Activated T-cell treated with anti-CD3 and anti-CD28 coated beads for 4 hours (primary cell): ENCODE measurements around the gene ZNF674.
"Not testable (repeated sequence)": the region's sequence is repeated elsewhere in the genome, so short reads cannot be mapped to it uniquely, and the experiment has no call there.

Experiments used
- DNase-seq: peaks from one replicate; pipeline ENCODE4 v3.0.0-alpha.2; 2020

Gene ZNF674

DNA sequence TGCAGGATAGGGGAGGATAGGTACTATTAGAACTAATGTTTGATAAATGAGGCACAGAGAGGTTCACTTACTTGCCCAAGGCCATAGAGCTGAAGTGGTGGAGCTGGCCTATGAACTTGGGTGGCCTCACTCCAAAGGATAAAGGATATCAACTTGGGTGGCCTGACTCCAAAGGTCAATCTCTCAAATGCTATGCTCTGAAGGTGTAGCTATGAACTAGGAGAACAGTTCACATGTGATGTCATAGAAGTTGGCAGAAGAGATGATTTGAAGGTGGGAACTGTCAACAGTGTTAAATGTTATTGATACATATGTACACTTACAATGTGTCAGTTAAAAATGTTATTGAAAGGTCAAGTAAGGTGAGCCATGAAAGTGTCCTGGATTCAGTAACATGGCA, 22.2 kb upstream of the ZNF674 start:
- no peak for DNase-seq

DNA sequence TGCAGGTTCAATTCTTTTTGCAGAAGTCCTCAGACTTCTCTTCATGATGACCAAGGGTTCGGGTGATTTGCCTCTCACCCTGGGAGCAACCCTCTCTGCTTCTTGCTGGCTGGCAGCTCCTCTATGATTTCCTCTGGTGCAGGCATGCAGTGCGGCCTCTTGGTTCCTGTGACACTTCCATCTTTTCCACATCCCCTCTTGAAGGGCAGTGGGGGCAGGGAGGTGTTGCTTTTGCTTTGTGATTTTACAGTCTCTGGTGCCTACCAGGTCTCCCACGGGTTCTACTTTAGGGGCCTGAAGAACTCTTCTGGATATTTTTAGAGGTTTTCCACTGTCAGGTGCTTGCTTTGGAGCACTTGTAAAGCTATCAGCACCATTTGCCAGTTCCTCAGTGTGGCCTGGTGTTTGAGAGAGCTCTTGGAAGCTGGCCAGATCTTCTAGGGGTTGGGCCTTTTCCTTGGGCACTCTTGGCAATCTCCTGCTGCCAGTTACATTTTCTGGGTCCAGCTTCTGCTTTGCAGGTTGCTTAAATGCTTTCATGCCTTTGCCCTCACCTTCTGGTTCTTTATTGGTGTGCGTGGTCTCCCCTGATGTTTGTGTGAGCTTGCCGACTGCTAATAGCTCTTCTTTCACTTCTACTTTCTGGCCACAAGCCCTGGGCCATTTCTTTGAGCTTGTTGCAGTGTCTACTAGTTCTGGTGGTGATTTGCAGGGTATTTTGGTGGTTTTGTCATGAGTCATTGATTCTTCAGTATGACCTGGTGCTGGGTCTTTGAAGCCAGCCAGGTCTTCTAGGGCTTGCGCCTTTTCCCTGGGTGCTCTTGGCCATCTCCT, 16.8 kb upstream of the ZNF674 start:
- DNase-seq, result no peak

DNA sequence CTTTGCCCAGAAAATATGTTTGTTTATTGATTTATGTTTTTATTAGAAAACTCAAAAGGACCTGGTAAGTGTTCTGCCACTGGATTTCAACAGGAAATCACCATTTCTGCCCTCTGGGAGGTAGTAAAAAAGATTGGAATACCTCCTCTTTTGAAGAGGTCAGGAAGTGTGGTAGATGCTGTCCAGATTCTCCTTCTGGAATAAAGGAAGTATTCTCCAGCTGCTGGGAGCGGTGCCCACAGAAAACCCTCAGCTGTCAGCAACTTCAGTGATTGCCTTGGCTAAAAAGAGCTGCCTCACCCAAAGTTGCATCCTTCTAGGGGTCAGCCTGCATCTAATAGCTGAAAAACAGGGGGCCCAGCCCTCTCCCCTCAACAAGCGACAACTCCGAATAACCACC, 13.8 kb upstream of the ZNF674 start:
- DNase-seq, result no peak

DNA sequence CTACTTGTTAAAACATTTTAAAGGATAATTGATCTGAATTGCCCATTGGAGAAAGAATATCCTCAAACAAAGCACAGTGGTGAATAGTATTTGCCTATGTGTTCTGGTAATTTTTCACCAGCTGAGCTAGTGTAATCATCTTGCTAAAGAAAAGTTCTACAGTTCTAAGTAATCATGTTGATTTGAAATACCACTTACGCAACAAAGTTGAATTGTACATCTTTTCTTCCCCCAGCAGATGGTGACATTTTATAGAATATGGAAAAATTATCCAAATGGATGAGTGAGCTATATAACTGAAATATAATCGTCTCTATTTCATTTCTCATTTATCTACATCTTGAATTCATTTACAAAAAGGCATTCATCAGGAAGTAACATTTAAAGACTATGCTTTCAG, 9.7 kb upstream of the ZNF674 start:
- DNase-seq, result no peak

DNA sequence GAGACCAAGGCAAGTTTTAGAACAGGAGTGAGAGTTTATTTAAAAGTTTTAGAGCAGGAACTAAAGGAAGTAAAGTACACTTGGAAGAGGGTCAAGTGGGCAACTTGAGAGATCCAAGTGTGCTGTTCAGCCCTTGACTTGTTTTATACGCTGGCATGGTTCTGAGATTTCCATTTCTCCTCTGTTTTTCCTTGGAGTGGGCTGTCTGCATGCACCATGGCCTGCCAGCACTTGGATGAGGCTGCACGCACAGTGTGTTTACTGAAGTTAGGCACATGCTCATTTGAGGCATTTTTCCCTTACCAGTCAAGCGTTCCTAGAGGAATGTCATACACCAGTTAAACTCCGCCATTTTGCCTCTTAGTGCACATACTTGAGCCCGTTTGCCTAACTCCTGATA, 8.7 kb upstream of the ZNF674 start:
- DNase-seq, result no peak

DNA sequence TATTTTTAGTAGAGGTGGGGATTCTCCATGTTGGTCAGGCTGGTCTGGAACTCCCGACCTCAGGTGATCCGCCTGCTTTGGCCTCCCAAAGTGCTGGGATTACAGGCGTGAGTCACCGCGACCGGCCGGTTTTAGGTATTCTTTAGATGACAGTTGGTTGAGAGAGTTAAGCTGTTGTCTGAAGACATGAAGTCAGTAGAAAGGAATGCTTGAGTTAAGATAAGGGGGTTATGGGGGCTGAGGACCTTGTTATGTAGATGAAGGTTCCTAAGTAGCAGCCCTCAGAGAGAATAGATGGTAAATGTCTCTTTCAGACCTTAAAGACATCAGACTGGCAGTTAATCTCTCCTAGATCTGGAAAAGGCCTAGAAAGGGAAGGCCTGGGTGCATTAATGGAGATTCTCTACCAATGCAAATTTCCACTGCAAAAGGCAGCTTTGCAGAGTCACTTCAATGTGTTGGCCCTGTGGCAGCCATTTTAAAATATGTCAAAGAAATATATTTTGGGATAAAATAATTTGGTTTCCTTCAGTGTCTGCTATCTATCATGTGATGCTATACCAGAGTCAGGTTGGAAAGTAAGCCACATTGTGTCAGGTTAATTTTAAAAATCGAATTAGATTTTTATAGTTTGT, 6.4 kb upstream of the ZNF674 start:
- DNase-seq, result no peak

DNA sequence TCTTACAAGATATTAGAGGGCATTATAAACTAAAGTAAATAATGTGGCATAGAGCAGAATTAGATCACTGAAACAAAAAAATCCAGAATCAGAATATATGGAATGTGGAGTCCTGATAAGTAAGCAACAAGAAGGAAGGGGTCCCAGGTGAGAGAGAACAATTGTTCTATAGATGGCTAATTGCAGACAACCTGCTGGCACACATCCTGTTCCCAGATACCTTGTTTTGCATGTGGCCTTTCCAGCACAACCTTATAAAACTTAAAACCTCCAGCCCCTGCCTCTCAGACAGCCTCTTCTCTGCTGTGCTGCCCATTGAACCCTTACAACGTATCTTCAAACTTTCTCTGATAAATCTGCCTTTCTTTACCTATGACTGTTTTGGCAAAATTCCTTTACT, 4.7 kb upstream of the ZNF674 start:
- DNase-seq, result no peak

DNA sequence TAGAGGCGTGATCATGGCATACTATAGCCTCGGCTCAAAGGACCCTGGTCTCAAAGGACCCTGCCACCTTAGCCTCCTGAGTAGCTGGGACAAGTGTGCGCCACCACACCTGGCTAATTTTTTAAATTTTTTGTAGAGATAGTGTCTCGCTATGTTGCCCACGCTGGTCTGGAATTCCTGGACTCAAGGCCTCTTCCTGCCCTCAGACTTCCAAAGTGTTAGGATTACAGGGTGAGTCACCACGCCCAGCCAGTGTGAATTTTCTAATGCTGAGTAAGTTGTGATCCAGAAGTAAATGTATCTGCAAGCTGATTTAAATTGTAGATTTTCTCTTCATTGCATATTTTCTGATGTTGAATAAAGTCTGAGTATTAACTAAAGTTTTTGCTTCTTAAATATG, 2.6 kb upstream of the ZNF674 start:
- no peak for DNase-seq

DNA sequence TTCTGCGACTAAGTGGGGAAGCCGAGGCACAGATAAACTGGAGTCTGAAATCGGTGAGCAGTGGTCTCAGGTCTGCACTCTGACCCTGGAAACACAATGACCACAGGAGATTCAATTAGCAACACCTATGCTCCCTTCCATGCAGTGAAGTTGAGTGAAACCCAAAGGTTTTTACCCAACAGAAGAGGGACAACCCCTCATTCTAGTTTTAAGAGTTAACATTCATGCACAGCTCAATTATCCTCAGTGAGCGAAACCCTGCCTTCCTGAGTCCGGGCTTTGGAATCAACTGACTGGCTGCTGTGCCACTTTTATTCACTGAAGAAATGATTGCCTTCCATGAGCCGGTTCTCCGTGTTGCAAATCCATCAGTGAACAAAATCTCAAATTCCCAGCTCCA, 694 bp downstream of the ZNF674 start:
- DNase-seq, result not testable (repeated sequence)

DNA sequence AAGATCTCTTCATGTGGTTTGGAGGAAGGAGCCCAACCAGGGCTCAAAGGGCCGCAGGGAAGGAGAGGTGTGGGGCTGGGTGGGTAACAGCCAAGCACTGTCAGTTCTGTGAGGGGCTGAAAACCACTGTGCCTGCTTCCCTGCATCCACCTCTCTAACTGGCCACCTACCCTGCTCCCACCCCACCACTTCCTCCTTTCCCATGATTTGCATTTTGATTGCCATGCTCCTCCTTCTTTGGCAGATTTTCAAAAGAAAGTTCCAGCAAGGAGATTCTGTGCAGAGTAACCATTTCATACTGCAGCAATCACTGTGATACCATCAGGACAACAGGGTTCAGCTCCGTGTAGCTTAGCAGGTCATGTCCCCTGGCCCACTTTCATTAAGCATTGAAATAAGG, 1.8 kb downstream of the ZNF674 start:
- DNase-seq, result no peak

DNA sequence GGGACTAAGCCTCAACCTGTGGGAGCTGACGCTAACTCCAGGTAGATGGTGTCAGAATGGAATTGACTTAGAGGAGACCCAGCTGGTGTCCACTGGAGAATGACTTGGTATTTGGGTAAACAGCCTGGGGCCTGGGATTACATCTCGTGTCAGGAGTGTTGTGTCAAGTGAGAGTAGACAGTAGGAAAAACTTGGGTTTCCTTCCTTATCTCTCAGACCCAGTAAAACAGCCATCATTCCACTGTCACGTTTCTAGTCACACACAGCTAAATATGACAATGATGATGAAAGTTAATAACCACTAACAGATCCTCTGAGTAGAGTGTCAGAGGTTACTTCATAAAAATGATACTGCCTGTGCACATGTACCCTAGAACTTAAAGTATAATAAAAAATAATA, 13.8 kb downstream of the ZNF674 start:
- no peak for DNase-seq

DNA sequence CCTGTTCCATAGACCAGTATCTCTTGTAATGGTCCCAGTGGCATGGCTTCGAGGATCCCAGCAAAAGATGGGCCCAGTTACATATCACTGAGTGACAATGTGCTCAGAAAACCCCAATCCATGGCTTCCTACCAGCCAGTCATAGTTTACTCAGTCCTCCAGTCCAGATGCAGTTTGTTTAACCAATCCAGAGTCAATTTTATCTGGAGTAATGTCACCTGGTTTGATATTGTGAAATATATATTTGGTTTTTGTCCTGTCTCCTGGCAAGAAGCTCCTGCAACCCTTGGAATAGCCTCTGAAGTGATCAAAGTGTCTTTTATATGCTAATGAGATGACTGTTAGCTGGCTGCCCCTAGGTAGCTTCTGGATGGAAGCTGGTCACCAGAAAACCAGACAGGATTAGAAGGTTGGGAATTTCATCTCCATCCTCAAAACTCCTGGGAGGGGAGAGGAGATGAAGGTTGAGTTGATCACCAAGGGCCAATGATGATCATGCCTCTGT, 14.8 kb downstream of the ZNF674 start:
- not testable (repeated sequence) for DNase-seq

DNA sequence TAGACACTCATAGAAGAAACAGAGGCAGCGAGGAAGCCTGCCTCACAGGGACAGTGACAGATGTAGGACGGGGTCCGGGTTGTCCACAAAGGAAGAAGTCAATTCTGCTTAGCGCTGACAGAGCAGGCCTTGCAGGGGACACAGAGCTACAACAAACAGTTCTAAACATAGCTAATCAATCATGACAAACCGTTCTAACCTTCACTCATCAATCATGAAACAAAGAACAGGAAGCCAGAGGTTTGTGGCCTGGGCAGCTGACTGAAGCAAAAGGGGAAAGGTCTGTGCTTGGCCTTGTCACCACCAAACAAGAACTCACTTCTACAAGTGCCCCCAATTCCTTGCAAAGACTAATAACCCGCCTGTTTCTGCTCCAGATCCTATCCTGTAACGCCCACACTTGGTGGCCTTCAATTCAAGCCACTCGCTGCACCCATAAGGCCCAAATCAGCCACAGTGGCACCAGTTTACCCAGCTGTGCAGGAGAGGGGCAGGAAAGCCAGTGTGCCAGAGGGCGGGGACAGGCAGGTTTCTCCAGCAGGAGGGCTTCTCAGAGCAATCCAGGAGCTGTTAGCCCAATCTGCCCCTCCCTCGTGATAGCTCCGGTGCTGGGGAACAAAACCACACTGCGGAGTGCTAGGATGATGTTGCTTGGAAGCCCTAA, 15.3 kb downstream of the ZNF674 start:
- not testable (repeated sequence) for DNase-seq

DNA sequence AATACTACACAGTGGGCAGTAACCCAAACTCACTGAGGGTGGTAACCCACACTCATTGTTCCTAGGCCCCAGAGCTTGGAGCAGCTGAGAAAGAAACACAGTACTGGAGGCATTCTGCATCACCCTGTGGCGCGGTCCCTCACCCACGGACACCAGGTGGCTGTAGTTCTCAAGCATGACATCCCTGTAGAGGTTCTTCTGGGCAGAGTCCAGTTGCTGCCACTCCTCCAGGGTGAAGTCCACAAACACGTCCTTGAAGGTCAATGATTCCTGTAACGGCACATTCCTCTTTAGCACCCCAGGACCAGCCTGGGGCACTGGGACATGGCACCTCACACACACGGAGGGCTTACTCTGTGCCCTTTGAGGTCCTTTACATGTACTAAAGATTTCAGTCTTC, 16.6 kb downstream of the ZNF674 start:
- DNase-seq, result not testable (repeated sequence)

DNA sequence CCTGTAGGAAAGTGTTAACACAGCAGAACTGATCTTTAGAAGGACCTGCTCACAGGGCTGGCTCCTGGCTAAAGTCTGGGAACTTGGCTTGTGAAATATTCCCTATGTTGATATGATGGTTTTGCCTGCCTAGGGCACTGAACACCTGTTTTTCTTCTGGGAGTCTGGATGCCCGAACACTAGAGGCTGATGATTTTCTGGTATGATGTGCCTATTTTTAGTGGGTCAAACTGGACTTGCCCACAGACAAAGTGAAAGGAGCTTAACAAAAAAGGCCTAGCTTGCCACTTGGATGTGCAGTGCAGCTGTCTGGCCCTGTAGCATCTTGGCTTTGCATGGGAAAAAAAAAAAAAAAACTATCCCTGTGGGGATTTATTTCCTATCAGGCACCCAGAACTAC, 39.1 kb downstream of the ZNF674 start:
- DNase-seq, result no peak

DNA sequence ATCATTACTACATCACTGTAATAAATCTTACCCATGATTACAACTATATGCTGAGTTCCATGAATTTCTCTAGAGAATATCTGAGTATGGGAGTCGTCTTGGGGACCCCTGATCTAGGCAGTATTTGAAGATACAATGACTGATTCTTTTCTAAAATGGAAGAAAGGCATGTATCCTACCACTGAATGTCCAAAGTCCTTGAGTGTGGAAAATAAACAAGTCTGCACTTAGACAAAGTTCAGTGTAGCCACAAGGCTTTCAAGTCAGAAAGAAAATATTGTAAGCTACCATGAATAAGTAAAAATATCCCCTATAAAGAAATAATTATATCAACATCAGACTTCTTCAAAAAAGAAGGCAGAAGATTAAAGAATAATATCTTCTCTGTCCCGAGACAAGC, 42.4 kb downstream of the ZNF674 start:
- DNase-seq, result no peak

DNA sequence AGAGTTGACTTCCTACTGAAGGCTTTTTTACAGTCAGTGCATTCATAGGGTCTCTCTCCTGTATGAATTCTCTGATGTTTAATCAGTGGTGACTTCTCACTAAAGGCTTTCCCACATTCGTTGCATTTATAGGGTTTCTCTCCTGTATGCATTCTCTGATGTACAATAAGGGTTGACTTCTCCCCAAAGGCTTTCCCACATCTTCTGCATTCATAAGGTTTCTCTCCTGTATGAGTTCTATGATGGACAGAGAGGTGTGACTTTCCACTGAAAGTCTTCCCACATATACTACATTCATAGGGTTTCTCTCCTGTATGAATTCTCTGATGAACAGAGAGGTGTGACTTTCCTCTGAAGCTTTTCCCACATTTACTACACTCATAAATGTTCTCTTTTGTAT, 45.2 kb downstream of the ZNF674 start:
- DNase-seq, result no peak

DNA sequence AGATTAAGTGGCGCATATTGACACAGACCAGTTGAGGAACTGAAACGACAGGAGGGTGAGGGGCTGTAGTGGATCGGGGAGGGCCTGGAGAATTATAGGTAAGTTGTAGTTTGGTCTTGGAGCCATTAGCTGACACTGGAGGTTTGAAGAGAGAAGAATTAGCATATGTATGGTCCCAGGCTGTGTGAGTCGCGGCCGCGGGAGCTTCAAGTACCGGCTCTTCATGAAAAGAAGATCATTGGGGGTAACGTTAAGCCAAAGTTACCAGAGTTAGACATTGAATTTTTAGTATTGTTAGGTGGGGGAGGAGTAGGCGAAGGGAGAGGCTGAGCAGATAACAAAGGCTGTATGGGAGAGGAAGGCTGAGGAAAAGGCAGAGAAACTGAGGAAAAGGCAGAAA, 56.5 kb downstream of the ZNF674 start:
- DNase-seq, result no peak

DNA sequence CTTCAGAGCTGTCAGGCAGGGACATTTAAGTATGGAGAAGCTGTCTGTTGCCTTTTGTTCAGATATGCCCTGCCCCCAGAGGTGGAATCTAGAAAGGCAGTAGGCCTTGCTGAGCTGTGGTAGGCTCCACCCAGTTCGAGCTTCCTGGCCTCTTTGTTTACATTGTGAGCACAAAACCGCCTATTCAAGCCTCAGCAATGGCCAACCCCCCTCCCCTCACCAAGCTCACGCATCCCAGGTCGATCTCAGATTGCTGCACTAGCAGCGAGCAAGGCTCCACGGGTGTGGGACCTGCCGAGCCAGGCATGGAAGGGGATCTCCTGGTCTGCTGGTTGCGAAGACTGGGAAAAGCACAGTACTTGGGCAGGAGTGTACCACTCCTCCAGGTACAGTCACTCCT, 59.3 kb downstream of the ZNF674 start:
- no peak for DNase-seq

DNA sequence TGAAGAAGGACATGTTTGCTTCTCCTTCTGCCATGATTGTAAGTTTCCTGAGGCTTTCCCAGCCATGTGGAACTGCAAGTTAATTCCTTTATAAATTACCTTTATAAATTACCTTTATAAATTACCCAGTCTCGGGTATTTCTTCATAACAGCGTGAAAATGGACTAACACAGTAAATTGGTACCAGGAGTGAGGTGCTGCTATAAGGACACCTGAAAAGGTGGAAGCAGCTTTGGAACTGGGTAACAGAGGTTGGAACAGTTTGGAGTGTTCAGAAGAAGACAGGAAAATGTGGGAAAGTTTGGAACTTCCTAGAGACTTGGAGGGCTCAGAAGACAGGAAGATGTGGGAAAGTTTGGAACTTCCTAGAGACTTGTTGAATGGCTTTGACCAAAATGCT, 66.6 kb downstream of the ZNF674 start:
- not testable (repeated sequence) for DNase-seq

DNA sequence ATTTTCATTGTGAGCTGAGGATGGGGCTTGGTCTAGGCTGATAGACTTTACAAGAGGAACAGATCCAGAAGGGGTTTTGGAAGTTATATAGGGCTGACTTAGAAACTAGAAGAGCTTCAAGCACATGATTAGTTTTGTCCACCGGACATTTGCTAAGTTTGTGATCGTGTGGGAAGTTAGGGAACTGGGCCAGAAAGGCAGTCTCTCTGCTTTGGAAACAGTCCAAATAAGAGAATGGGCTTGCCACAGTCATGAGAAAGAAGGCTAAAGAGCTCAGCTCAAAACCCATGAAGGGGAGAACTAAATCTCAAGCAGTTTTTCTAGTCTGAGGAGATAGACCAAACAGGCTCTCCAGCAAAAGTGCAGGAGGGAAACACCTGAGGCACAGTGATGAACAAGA, 67.8 kb downstream of the ZNF674 start:
- no peak for DNase-seq

DNA sequence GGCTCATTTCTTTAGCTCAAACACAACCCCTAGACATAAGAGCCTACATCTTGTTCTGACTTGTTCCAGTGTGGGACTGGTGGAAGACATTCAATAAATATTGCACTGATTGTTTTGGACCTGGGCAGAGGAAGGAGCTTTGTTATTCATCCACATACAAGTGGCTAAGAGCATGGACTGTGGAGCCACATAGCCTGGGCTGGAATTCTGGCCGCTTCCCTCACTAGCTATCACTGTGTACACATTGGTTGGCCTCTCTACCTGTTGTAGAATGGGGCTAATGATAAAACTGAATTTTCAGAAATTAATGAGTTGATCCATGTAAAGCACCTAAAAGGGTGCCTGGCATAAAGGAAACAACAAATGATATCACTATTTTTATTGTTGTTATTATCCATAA, 80.0 kb downstream of the ZNF674 start:
- no peak for DNase-seq

DNA sequence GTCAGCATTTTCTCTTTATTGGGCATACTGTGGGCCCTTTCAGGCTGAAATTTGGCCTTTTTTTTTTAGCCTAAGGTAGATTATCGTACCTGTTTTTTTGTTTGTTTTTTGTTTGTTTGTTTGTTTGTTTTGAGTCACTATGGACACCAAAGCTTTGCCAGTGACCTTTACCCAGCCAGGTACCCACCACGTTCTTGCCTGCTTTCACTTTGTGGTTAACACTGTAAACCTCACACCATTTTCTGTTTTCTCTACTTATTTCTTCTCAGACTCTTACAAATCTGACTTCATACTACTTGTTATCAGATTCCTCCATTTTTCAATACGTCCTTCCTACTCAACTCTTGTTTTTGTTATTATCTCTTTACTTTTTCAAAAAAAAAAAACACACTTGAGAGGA, 81.5 kb downstream of the ZNF674 start:
- no peak for DNase-seq

DNA sequence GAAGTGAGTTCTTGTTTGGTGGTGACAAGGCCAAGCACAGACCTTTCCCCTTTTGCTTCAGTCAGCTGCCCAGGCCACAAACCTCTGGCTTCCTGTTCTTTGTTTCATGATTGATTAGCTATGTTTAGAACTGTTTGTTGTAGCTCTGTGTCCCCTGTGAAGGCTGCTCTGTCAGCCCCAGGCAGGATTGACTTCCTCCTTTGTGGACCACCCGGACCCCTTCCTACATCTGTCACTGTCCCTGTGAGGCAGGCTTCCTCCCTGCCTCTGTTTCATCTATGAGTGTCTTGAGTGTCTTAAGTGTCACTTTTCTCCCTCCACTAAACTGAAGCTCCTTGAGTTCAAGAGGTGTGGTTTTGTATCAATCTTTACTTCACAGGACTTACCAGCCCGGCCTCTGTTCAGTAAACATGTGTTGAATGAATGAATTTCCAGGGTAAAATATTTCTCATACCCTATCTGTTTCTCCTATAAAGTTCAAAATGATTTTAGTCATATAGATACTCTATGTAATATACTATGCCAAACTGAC, 83.5 kb downstream of the ZNF674 start:
- DNase-seq, result no peak
